IPS-20b (cell line): Measurements from ENCODE around the gene KRTAP10-12.

ENCODE experiments used
- H3K27ac ChIP-seq: one replicate; pipeline ENCODE4 v1.5.1; 2013; ENCODE audit warnings: low read length
- H3K27me3 ChIP-seq: 2 replicates; pipeline ENCODE4 v1.6.1; 2013; ENCODE audit warnings: mild to moderate bottlenecking, low read length, inconsistent platforms; ENCODE audit not compliant: insufficient read depth
- H3K36me3 ChIP-seq: 2 replicates; pipeline ENCODE4 v1.6.1; 2013; ENCODE audit warnings: low read depth, mild to moderate bottlenecking, inconsistent platforms, low read length, moderate library complexity; ENCODE audit not compliant: insufficient read depth
- H3K4me1 ChIP-seq: 2 replicates; pipeline ENCODE4 v1.6.1; 2013; ENCODE audit warnings: mild to moderate bottlenecking, control low read depth, inconsistent platforms, low read length, moderate library complexity; ENCODE audit not compliant: insufficient read depth
- H3K4me3 ChIP-seq: 2 replicates; pipeline ENCODE4 v1.5.1; 2013; ENCODE audit warnings: mild to moderate bottlenecking, low read length, inconsistent platforms
- H3K9ac ChIP-seq: 2 replicates; pipeline ENCODE4 v1.6.1; 2013; ENCODE audit warnings: low read depth, mild to moderate bottlenecking, inconsistent platforms, low read length, moderate library complexity
- H3K9me3 ChIP-seq: 2 replicates; pipeline ENCODE4 v1.6.1; 2013; ENCODE audit warnings: mild to moderate bottlenecking, low read depth, low read length, inconsistent platforms; ENCODE audit not compliant: insufficient read depth

KRTAP10-12 gene

DNA sequence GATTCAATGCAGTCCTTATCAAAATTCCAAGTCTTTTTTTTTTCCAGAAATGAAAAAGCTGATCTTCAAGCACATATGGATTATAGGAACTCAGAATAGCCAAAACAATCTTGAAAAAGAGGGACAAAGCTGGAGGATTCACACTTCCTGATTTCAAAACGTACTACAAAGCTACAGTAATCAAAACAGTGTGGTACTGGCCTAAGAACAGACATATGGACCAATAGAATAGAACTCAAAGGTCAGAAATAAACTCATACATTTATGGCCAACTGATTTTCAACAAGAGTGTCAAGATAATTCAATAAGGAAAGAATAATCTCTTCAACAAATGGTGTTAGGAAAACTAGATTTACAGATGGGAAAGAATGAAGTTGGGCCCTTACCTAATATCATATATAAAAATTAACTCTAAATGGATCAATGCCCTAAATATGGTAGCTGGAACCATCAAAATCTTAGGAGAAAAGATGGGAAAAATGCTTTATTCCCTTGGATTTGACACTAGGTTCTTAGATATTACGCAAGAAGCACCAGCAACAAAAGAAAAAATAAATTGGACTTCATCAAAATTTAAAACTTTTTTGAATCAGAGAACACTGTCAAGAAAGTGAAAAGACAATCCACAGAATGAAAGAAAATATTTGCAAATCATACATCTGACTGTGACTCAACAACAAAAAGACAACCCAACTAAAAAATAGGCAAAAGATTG lies 4.0 kb upstream of the KRTAP10-12 start:
- H3K9ac ChIP-seq, result no peak overlapping the region
- H3K27ac ChIP-seq, result no peak overlapping the region
- peaks cover 11% of the 10 kb centered on the region; the same call in 1 of the 2 replicates for H3K9me3 ChIP-seq
- no peak overlapping the region for H3K4me3 ChIP-seq
- H3K27me3 ChIP-seq, result no peaks in the 10 kb centered on the region
- 0 out of 2 replicates have a peak, but pooled peaks cover 2% of the 10 kb centered on the region for H3K4me1 ChIP-seq
- H3K36me3 ChIP-seq, result no peaks in the 10 kb centered on the region

DNA sequence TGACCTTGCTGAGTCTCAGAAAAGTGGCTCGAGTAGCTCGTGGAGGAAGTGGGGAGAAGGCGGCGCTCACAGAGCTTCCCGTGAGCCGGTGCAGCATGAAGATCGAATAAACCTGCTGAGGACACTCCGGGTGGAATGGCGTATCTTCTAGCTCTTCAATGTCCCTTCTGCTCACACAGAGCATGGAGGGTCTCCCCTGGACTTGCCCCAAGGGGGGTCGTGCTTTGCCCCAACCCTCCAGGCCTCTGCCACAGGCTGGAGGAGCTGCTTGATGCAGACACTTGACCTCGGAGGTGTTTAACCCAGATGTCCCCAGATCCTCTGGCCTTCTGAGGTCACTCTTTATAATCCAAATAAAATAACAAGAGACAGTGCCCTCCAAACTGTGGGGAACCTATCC lies 2.2 kb upstream of the KRTAP10-12 start:
- Histone ChIP-seq H3K9me3 (peaks cover 11% of the 10 kb centered on the region; the same call in 1 of the 2 replicates), H3K4me1 (0 out of 2 replicates have a peak, but pooled peaks cover 4% of the 10 kb centered on the region), H3K4me3 (no peak overlapping the region), H3K36me3 (no peaks in the 10 kb centered on the region), H3K27me3 (no peaks in the 10 kb centered on the region; the same call in 1 of the 2 replicates), H3K9ac (no peak overlapping the region), H3K27ac (no peak overlapping the region)

GRCh38 chr21:44695184-44695583 lies 1.8 kb upstream of the KRTAP10-12 start:
- H3K36me3 ChIP-seq, result no peaks in the 10 kb centered on the region
- no peak overlapping the region for H3K4me3 ChIP-seq
- H3K27ac ChIP-seq, result no peak overlapping the region
- no peaks in the 10 kb centered on the region; the same call in 1 of the 2 replicates for H3K27me3 ChIP-seq
- 0 out of 2 replicates have a peak, but pooled peaks cover 4% of the 10 kb centered on the region for H3K4me1 ChIP-seq
- H3K9me3 ChIP-seq, result peaks cover 11% of the 10 kb centered on the region; the same call in 1 of the 2 replicates
- H3K9ac ChIP-seq, result no peak overlapping the region

DNA sequence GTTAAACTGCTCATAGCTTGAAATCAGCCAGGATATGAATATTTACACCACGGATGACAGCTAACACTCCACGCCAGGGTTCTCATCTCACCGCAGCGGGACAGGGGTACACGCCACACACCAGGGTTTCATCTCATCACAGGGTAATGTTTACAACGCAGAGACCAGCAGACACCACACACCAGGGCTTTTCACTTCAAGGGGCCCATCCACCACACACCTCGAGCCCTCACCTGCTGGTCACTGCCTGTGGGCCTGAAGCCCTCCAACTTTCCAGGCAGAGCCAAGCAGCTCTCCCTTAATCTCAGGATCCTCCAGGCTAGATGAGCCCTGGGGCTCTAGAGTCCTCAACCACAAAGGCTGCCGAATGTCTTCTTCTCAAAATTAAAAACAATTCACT lies 1.3 kb upstream of the KRTAP10-12 start:
- H3K27ac ChIP-seq, result no peak overlapping the region
- peaks cover 11% of the 10 kb centered on the region; the same call in 1 of the 2 replicates for H3K9me3 ChIP-seq
- H3K4me1 ChIP-seq, result 0 out of 2 replicates have a peak, but pooled peaks cover 4% of the 10 kb centered on the region
- no peak overlapping the region for H3K9ac ChIP-seq
- no peaks in the 10 kb centered on the region; the same call in none of the 2 replicates for H3K27me3 ChIP-seq
- H3K4me3 ChIP-seq, result no peak overlapping the region
- H3K36me3 ChIP-seq, result no peaks in the 10 kb centered on the region

GRCh38 chr21:44696572-44696971 lies 400 bp upstream of the KRTAP10-12 start:
- Histone ChIP-seq H3K36me3 (no peaks in the 10 kb centered on the region), H3K27me3 (no peaks in the 10 kb centered on the region; the same call in none of the 2 replicates), H3K27ac (no peak overlapping the region), H3K9ac (no peak overlapping the region), H3K4me3 (no peak overlapping the region), H3K9me3 (peaks cover 11% of the 10 kb centered on the region; the same call in 1 of the 2 replicates), H3K4me1 (peaks cover 4% of the 10 kb centered on the region; the same call in 1 of the 2 replicates)

GRCh38 chr21:44697811-44698734 lies 1.1 kb downstream of the KRTAP10-12 start:
- H3K4me1 ChIP-seq, result peaks cover 9% of the 10 kb centered on the region; the same call in 1 of the 2 replicates
- peaks cover 2% of the 10 kb centered on the region for H3K27me3 ChIP-seq
- H3K4me3 ChIP-seq, result no peak overlapping the region
- peaks cover 6% of the 10 kb centered on the region; the same call in 1 of the 2 replicates for H3K9me3 ChIP-seq
- no peak overlapping the region for H3K9ac ChIP-seq
- no peaks in the 10 kb centered on the region for H3K36me3 ChIP-seq
- no peak overlapping the region for H3K27ac ChIP-seq

DNA sequence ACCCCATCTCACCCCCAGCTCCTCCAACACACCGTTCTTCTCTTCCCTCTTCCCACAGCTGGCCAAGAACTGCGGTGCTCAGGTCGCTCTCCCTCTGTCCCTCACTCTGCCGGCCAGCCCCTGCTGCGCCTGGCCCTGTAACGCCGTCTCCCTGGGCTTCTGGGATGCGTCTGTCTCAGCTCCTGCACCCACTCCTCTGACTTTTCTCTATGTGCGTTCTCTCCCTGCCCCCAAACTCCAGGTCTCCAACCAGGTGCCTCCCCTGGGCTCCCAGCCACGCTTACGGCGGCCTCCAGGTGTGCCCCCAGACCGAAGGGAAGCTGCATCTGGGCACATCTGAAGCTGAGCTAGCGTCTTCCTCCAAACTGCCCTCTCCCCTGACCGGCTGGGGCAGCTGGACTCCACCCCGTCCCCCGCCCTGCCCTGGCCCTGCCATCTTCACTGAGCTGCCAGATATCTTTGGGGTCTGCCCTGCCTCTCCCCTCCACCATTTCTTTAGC lies 2.6 kb downstream of the KRTAP10-12 start:
- Histone ChIP-seq H3K9ac (no peak overlapping the region), H3K27ac (no peak overlapping the region), H3K9me3 (no peaks in the 10 kb centered on the region), H3K27me3 (peaks cover 17% of the 10 kb centered on the region), H3K4me1 (peaks cover 23% of the 10 kb centered on the region), H3K36me3 (no peaks in the 10 kb centered on the region), H3K4me3 (no peak overlapping the region)

- Histone ChIP-seq H3K4me1 (peaks cover 26% of the 10 kb centered on the region), H3K9me3 (no peaks in the 10 kb centered on the region), H3K4me3 (no peak overlapping the region), H3K36me3 (no peaks in the 10 kb centered on the region), H3K9ac (no peak overlapping the region), H3K27me3 (peaks cover 20% of the 10 kb centered on the region), H3K27ac (no peak overlapping the region)
Observed at GRCh38 chr21:44700101-44701022, 3.4 kb downstream of the KRTAP10-12 start.

- Histone ChIP-seq H3K36me3 (no peaks in the 10 kb centered on the region), H3K9me3 (no peaks in the 10 kb centered on the region), H3K27me3 (peaks cover 23% of the 10 kb centered on the region), H3K4me3 (no peak overlapping the region), H3K4me1 (peaks cover 26% of the 10 kb centered on the region), H3K9ac (no peak overlapping the region), H3K27ac (no peak overlapping the region)
Observed at GRCh38 chr21:44701023-44701400, 4.0 kb downstream of the KRTAP10-12 start.

DNA sequence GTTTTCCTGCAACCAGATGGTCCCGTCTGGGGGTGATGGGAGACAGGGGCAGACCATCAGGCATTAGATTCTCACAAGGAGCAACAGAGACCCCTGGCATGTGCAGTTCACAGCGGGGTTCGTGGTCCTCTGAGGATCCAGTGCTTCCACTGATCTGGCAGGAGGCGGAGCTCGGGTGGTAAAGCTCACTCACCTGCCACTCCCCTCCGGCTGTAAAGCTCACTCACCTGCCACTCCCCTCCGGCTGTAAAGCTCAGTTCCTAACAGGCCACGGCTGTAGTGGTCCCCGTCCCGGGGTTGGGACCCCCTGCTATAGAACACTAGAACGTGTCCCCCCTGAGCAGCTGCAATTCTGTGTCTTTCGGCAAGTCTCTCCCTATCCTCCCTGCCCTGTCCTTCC lies 4.6 kb downstream of the KRTAP10-12 start:
- H3K9ac ChIP-seq, result no peak overlapping the region
- peaks cover 28% of the 10 kb centered on the region for H3K27me3 ChIP-seq
- H3K27ac ChIP-seq, result no peak overlapping the region
- H3K4me1 ChIP-seq, result peaks cover 29% of the 10 kb centered on the region
- H3K9me3 ChIP-seq, result no peaks in the 10 kb centered on the region
- H3K4me3 ChIP-seq, result no peak overlapping the region
- H3K36me3 ChIP-seq, result no peaks in the 10 kb centered on the region
